A549 (cell line): ENCODE measurements around the gene TENM3. TPM values are rescaled to one million over a fixed set of nuclear protein-coding genes. Genes with fewer than 3 reads are reported as not detected.

Experiments
- ATAC-seq, 2 experiments: fragments of 200-7000 bp in 1 of 2; fragments of >200 bp in 1 of 2; cut with Nextera tagmentation in 1 of 2; cut with Tn5 transposase in 1 of 2; 3 replicates each; pipeline versions ENCODE4 v1.8.0 to v1.9.1; 2018 to 2020; ENCODE audit warnings: mild to moderate bottlenecking in 1 of 2, moderate library complexity in 1 of 2
- CTCF ChIA-PET: fragments of 300-600 bp; sonication (Branson Sonifier 250); formaldehyde crosslinking; extraction: SDS; loops from one replicate; lab custom pipeline; 2021; ENCODE audit warnings: antibody characterized with exemption, inconsistent platforms; lab: Yijun Ruan, JAX
- POLR2A ChIA-PET: fragments of 350-600 bp; formaldehyde crosslinking; extraction: SDS; loops from one replicate; lab custom pipeline; 2021; ENCODE audit warnings: antibody characterized with exemption, inconsistent platforms; lab: Yijun Ruan, JAX
- DNase-seq, 2 experiments: peaks; one replicate each; pipeline versions ENCODE4 v3.0.0 to v3.0.0-alpha.2; 2011 to 2016; ENCODE audit warnings: low read depth in 1 of 2, low spot score in 1 of 2
- FAIRE-seq: peaks from 2 replicates; lab custom pipeline; 2011; peaks lifted over from hg19 to GRCh38; lab: Jason Lieb, UNC
- H3K27ac ChIP-seq, 2 experiments: fragments of >200 bp; sonication (Bioruptor Twin); formaldehyde crosslinking; 3 replicates each; pipeline ENCODE4 v1.5.1; 2016 to 2017
- H3K4me1 ChIP-seq: fragments of >200 bp; sonication (Bioruptor Twin); formaldehyde crosslinking; 3 replicates; pipeline ENCODE4 v1.6.1; 2016
- H3K4me2 ChIP-seq: fragments of >200 bp; sonication (Bioruptor Twin); formaldehyde crosslinking; 3 replicates; pipeline ENCODE4 v1.6.1; 2016
- H3K4me3 ChIP-seq: fragments of >200 bp; sonication (Bioruptor Twin); formaldehyde crosslinking; 3 replicates; pipeline ENCODE4 v1.5.1; 2016
- H3K9me3 ChIP-seq: fragments of >200 bp; sonication (Bioruptor Twin); formaldehyde crosslinking; 3 replicates; pipeline ENCODE4 v1.6.1; 2016
- BHLHE40 ChIP-seq: IDR thresholded peaks from 2 replicates; pipeline ENCODE4 v1.6.1; 2012; ENCODE audit warnings: low read depth, low read length, inconsistent platforms
- CBX2 ChIP-seq: fragments of 200-600 bp; sonication (generic); IDR thresholded peaks from 2 replicates; pipeline ENCODE4 v1.6.1; 2016; ENCODE audit warnings: low read depth, mild to moderate bottlenecking, borderline replicate concordance
- CEBPB ChIP-seq, 2 experiments: fragments of >200 bp in 1 of 2; sonication (Bioruptor Twin) in 1 of 2; formaldehyde crosslinking in 1 of 2; IDR thresholded peaks; 2 replicates each; pipeline ENCODE4 v1.6.1; 2012 to 2016
- CHD2 ChIP-seq: fragments of 150-350 bp; IDR thresholded peaks from 2 replicates; pipeline ENCODE4 v1.6.1; 2014; ENCODE audit warnings: low read length; ENCODE audit not compliant: partially characterized antibody
- EP300 ChIP-seq, 2 experiments: fragments of >200 bp; sonication (Bioruptor Twin); formaldehyde crosslinking; IDR thresholded peaks; 2 replicates in 1 of 2; 3 replicates in 1 of 2; pipeline ENCODE4 v1.6.1; 2016 to 2017
- FOXS1 ChIP-seq: fragments of 250-450 bp; sonication (Bioruptor Pico); IDR thresholded peaks from 2 replicates; pipeline ENCODE4 v1.5.0; 2020; ENCODE audit warnings: mild to moderate bottlenecking, moderate library complexity
- HEYL ChIP-seq: fragments of 250-450 bp; sonication (Bioruptor Pico); IDR thresholded peaks from 2 replicates; pipeline ENCODE4 v1.8.0; 2021; ENCODE audit warnings: mild to moderate bottlenecking, moderate library complexity
- HOXB13 ChIP-seq: fragments of 250-450 bp; sonication (Bioruptor Pico); IDR thresholded peaks from 2 replicates; pipeline ENCODE4 v1.5.0; 2020; ENCODE audit warnings: low read depth, mild to moderate bottlenecking, moderate library complexity
- KDM1A ChIP-seq: fragments of 200-600 bp; sonication (generic); IDR thresholded peaks from 2 replicates; pipeline ENCODE4 v1.6.1; 2016; ENCODE audit warnings: low read depth, mild to moderate bottlenecking
- KDM5A ChIP-seq: fragments of 200-600 bp; sonication (generic); IDR thresholded peaks from 2 replicates; pipeline ENCODE4 v1.6.1; 2016; ENCODE audit warnings: antibody characterized with exemption, mild to moderate bottlenecking
- MAFK ChIP-seq: fragments of 450-650 bp; IDR thresholded peaks from 2 replicates; pipeline ENCODE4 v1.6.1; 2014; ENCODE audit not compliant: partially characterized antibody
- MAX ChIP-seq: IDR thresholded peaks from 2 replicates; pipeline ENCODE4 v1.6.1; 2012
- NR3C1 ChIP-seq: fragments of >200 bp; sonication (Bioruptor Twin); formaldehyde crosslinking; IDR thresholded peaks from 3 replicates; pipeline ENCODE4 v1.6.1; 2017
- POLR2A ChIP-seq: IDR thresholded peaks from 2 replicates; pipeline ENCODE4 v1.6.1; 2012; ENCODE audit warnings: mild to moderate bottlenecking, low read length
- POLR2AphosphoS2 ChIP-seq: conservative IDR thresholded peaks from 2 replicates; pipeline ENCODE4 v1.6.1; 2012; ENCODE audit warnings: low read length, improper control_type of control experiment, inconsistent platforms
- RAD21 ChIP-seq, 2 experiments: fragments of >200 bp in 1 of 2; sonication (Bioruptor Twin) in 1 of 2; formaldehyde crosslinking in 1 of 2; IDR thresholded peaks in 1 of 2; conservative IDR thresholded peaks in 1 of 2; 2 replicates in 1 of 2; 3 replicates in 1 of 2; pipeline ENCODE4 v1.6.1; 2012 to 2018; ENCODE audit warnings: inconsistent platforms in 1 of 2
- RFX5 ChIP-seq: fragments of 450-650 bp; IDR thresholded peaks from 2 replicates; pipeline ENCODE4 v1.7.1; 2014; ENCODE audit warnings: antibody characterized with exemption, mild to moderate bottlenecking, moderate library complexity
- SREBF2 ChIP-seq: fragments of 450-650 bp; IDR thresholded peaks from 2 replicates; pipeline ENCODE4 v1.6.1; 2014; ENCODE audit warnings: mild to moderate bottlenecking, moderate library complexity
- TFCP2L1 ChIP-seq: fragments of 250-450 bp; sonication (Bioruptor Pico); IDR thresholded peaks from 2 replicates; pipeline ENCODE4 v1.5.0; 2021; ENCODE audit warnings: mild to moderate bottlenecking
- WGBS: methylation state at CpG from one replicate; pipeline ENCODE4 v1.1.6; 2017; ENCODE audit errors: missing lambda C conversion rate; 5-methylcytosine and 5-hydroxymethylcytosine counted together
- polyA plus RNA-seq, 4 experiments: library from polyadenylated mRNA; depleted of rRNA in 3 of 4; stranded (reverse); fragments of >200 nt; fragmentation: RNase III in 1 of 4; extraction: RNeasy Plus Mini Kit Qiagen cat#74134 plus additional on column Dnase treatment in 1 of 4; gene quantifications; 2 replicates in 3 of 4; 3 replicates in 1 of 4; pipeline ENCODE4 v1.2.3, GENCODE V29; 2011 to 2017
- TF ChIP-seq, protein P1 (sequence below): fragments of 450-650 bp; IDR thresholded peaks from 2 replicates; pipeline ENCODE4 v1.6.1; 2014; ENCODE audit warnings: antibody characterized with exemption
- TF ChIP-seq, protein P2 (sequence below): fragments of >200 bp; sonication (Bioruptor Twin); formaldehyde crosslinking; IDR thresholded peaks from 3 replicates; pipeline ENCODE4 v1.5.1; 2016

TENM3 gene
- polyA plus RNA-seq, 2 of the 4 experiments (the other 2 are of a cell fraction), result 2.4 to 7.3 TPM

DNA sequence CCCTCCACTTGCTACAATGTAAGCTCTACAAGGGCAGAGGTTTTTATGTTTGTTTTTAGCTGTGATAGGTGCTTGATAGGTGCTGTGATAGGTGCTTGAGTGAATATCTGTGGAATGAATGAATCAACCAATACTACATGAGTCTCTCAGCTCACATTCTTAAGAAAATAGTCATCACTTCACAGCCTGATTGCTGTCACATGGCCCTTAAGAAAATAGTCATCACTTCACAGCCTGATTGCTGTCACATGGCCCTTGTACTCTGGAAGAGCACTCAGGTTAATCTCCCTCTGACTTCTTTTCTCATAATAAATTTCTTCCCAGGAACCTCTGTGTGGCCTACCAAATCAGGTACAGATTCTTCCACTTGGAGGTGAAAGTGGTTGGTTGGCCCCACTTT lies 335.2 kb downstream of the TENM3 start:
- H3K27ac ChIP-seq, result no peak overlapping the region
- no peak overlapping the region for H3K4me3 ChIP-seq
- H3K4me1 ChIP-seq, result no peaks in the 10 kb centered on the region
- H3K4me2 ChIP-seq, result no peak overlapping the region
- DNase-seq (peak in 1 of 2 experiments; percentile 12), FAIRE-seq (no peak), ATAC-seq (peak in 1 of 2 experiments; percentile 70; a peak in 1 of 6 replicates)
- POLR2A ChIA-PET, result no interaction called here
- CTCF ChIA-PET, result no interaction called here
- TF ChIP-seq BHLHE40, result no peak
- TF ChIP-seq, protein P1, sequence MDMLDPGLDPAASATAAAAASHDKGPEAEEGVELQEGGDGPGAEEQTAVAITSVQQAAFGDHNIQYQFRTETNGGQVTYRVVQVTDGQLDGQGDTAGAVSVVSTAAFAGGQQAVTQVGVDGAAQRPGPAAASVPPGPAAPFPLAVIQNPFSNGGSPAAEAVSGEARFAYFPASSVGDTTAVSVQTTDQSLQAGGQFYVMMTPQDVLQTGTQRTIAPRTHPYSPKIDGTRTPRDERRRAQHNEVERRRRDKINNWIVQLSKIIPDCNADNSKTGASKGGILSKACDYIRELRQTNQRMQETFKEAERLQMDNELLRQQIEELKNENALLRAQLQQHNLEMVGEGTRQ, result peak; percentile 60
- H3K9me3 ChIP-seq, result no peaks in the 10 kb centered on the region

DNA sequence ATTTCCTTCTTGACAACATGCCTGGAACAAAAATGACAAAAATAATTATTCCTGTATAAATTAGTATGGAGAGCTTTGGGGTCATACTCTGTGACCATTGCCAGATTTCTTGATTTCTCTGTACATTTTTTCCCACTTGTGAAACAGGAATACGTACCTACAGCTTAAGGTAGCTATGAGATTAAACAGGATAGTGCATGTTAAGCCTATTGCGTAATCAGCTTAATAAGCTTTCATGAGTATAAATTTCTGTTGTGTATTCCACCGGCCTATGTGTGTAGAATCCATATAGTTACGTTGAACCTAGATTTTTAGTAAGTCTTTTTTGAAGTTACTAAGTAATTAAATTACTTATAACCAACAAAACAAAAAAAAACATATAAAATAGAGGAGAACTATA lies 339.0 kb downstream of the TENM3 start:
- ATAC-seq (no peak), FAIRE-seq (no peak), DNase-seq (no peak)
- no peaks in the 10 kb centered on the region for H3K4me1 ChIP-seq
- H3K4me2 ChIP-seq, result no peak overlapping the region
- ChIA-PET CTCF (no interaction called here), POLR2A (no interaction called here)
- H3K4me3 ChIP-seq, result no peak overlapping the region
- 41% methylated on average over 4 of the region's 4 CpGs for WGBS
- H3K9me3 ChIP-seq, result no peaks in the 10 kb centered on the region
- H3K27ac ChIP-seq, result no peak overlapping the region
- TF ChIP-seq CEBPB (IDR thresholded peaks at IDR 0.05) (peak; percentile 72 to 80; a peak in 3 of 4 replicates), POLR2A (no peak)

GRCh38 chr4:182583703-182584415 lies 340.7 kb downstream of the TENM3 start:
- Histone ChIP-seq H3K4me2 (no peak overlapping the region), H3K27ac (no peak overlapping the region), H3K4me3 (no peak overlapping the region), H3K4me1 (no peaks in the 10 kb centered on the region), H3K9me3 (no peaks in the 10 kb centered on the region)
- WGBS, result 38% methylated on average over 3 of the region's 3 CpGs
- ChIA-PET POLR2A (no interaction called here), CTCF (no interaction called here)
- ATAC-seq, result no peak
- no peak for TF ChIP-seq TFCP2L1 (CRISPR knock-in tag)
- TF ChIP-seq KDM1A, result no peak
- TF ChIP-seq BHLHE40, result no peak
- TF ChIP-seq POLR2A, result no peak
- TF ChIP-seq NR3C1, result no peak
- no peak for TF ChIP-seq RFX5
- TF ChIP-seq, protein P2, sequence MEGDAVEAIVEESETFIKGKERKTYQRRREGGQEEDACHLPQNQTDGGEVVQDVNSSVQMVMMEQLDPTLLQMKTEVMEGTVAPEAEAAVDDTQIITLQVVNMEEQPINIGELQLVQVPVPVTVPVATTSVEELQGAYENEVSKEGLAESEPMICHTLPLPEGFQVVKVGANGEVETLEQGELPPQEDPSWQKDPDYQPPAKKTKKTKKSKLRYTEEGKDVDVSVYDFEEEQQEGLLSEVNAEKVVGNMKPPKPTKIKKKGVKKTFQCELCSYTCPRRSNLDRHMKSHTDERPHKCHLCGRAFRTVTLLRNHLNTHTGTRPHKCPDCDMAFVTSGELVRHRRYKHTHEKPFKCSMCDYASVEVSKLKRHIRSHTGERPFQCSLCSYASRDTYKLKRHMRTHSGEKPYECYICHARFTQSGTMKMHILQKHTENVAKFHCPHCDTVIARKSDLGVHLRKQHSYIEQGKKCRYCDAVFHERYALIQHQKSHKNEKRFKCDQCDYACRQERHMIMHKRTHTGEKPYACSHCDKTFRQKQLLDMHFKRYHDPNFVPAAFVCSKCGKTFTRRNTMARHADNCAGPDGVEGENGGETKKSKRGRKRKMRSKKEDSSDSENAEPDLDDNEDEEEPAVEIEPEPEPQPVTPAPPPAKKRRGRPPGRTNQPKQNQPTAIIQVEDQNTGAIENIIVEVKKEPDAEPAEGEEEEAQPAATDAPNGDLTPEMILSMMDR, result no peak
- no peak for TF ChIP-seq SREBF2
- no peak for TF ChIP-seq RAD21 (conservative IDR thresholded peaks at IDR 0.05 in 1 of 2, IDR thresholded peaks at IDR 0.05 in 1 of 2)
- TF ChIP-seq CHD2, result no peak
- no peak for TF ChIP-seq POLR2AphosphoS2
- no peak for TF ChIP-seq MAFK
- no peak for TF ChIP-seq KDM5A
- no peak for TF ChIP-seq FOXS1 (CRISPR knock-in tag)
- TF ChIP-seq HOXB13, result no peak
- TF ChIP-seq CBX2, result no peak
- FAIRE-seq, result no peak
- no peak for DNase-seq

DNA sequence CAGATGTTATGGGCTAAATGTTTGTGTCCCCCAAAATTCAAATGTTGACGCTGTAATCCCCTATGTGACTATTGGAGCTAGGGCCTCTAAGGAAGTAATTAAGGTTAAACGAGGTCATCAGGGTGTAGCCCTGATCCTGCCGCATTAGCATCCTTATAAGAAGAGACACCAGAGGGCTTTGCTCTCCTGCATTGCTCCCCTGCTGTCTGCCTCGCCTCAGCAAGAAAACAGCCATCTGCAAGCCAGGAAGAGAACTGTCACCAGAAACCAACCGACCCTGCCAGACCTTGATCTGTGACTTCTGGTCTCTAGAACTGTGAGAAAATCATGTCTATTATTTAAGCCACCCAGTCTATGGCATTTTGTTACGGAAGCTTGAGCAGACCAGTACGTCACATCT lies 342.1 kb downstream of the TENM3 start:
- H3K4me3 ChIP-seq, result no peak overlapping the region
- no peak for ATAC-seq
- TF ChIP-seq MAX, result no peak
- no peak for TF ChIP-seq HEYL (CRISPR knock-in tag)
- TF ChIP-seq EP300 (IDR thresholded peaks at IDR 0.05), result no peak
- TF ChIP-seq, all 56 proteins: peak for 0
- no peak overlapping the region for H3K4me2 ChIP-seq
- FAIRE-seq (no peak), DNase-seq (no peak)
- CTCF ChIA-PET, result no interaction called here
- POLR2A ChIA-PET, result no interaction called here
- no peaks in the 10 kb centered on the region for H3K9me3 ChIP-seq
- no peak overlapping the region for H3K27ac ChIP-seq
- 40% methylated on average over 7 of the region's 7 CpGs for WGBS
- no peaks in the 10 kb centered on the region for H3K4me1 ChIP-seq
